GM12878 (cell line): ENCODE measurements around the gene RBBP4. TPM values are rescaled to one million over a fixed set of nuclear protein-coding genes. Genes with fewer than 3 reads are reported as not detected.

Source experiments
- ATAC-seq: fragments of 200-7000 bp; cut with Tn5 transposase; 3 replicates; pipeline ENCODE4 v1.9.1; 2020; ENCODE audit warnings: mild to moderate bottlenecking, moderate library complexity
- Bru-seq: library from RNA; stranded (reverse); fragments of 400-500 nt; gene quantifications from one replicate; lab custom pipeline; 2021; lab: Mats Ljungman, UMichigan
- BruChase-seq, 2 experiments: library from RNA; stranded (reverse); fragments of 400-500 nt; gene quantifications; one replicate each; lab custom pipeline; 2021; lab: Mats Ljungman, UMichigan
- BruUV-seq: library from RNA; stranded (reverse); fragments of 400-500 nt; replicated peaks from 2 replicates; lab custom pipeline; 2021; lab: Mats Ljungman, UMichigan
- CTCF ChIA-PET: fragments of 300-600 bp; sonication (Branson Sonifier 250); formaldehyde crosslinking; extraction: SDS; loops from one replicate; lab custom pipeline; 2021; ENCODE audit warnings: inconsistent platforms; lab: Yijun Ruan, JAX
- POLR2A ChIA-PET: fragments of 350-600 bp; formaldehyde crosslinking; extraction: SDS; loops from one replicate; lab custom pipeline; 2021; ENCODE audit warnings: inconsistent platforms; lab: Charles Lee
- RAD21 ChIA-PET: fragments of 300-600 bp; sonication (Branson Sonifier 250); formaldehyde crosslinking; loops from one replicate; lab custom pipeline; 2023; ENCODE audit warnings: antibody characterized with exemption; ENCODE audit not compliant: unreplicated experiment; lab: Charles Lee
- SMC1A ChIA-PET: fragments of 300-600 bp; sonication (Branson Sonifier 250); formaldehyde crosslinking; loops from one replicate; lab custom pipeline; 2023; ENCODE audit not compliant: unreplicated experiment, uncharacterized antibody; lab: Charles Lee
- DNase-seq: peaks from one replicate; pipeline ENCODE4 v3.0.0-alpha.2; 2011; ENCODE audit warnings: low read depth, low spot score
- FAIRE-seq: peaks from 3 replicates; lab custom pipeline; 2011; peaks lifted over from hg19 to GRCh38; lab: Jason Lieb, UNC
- H2AFZ ChIP-seq: 2 replicates; pipeline ENCODE4 v1.6.0; 2011; ENCODE audit warnings: low read depth, low read length, control low read depth; ENCODE audit not compliant: control insufficient read depth
- H3K27ac ChIP-seq: 2 replicates; pipeline ENCODE4 v1.5.1; 2011; ENCODE audit warnings: control low read depth; ENCODE audit not compliant: control insufficient read depth, insufficient read depth
- H3K27me3 ChIP-seq, 2 experiments: replicated peaks in 1 of 2; 2 replicates each; pipeline versions ENCODE4 v1.6.0 to v1.6.1; 2011; ENCODE audit warnings: low read length in 1 of 2; ENCODE audit not compliant: control insufficient read depth in 2 of 2, insufficient read depth in 2 of 2
- H3K36me3 ChIP-seq, 2 experiments: 2 replicates each; pipeline ENCODE4 v1.5.1; 2011; ENCODE audit warnings: low read length in 1 of 2; ENCODE audit not compliant: control insufficient read depth in 2 of 2, insufficient read depth in 2 of 2
- H3K4me1 ChIP-seq: 2 replicates; pipeline ENCODE4 v1.6.1; 2011; ENCODE audit warnings: mild to moderate bottlenecking, low read length, moderate library complexity, mixed read lengths; ENCODE audit not compliant: control insufficient read depth, insufficient read depth
- H3K4me2 ChIP-seq: 2 replicates; pipeline ENCODE4 v1.6.0; 2011; ENCODE audit warnings: control low read depth; ENCODE audit not compliant: control insufficient read depth, insufficient read depth
- H3K4me3 ChIP-seq: fragments of 200-600 bp; sonication (generic); 2 replicates; pipeline ENCODE4 v1.5.1; 2016
- H3K79me2 ChIP-seq: 2 replicates; pipeline ENCODE4 v1.6.0; 2011; ENCODE audit warnings: low read length; ENCODE audit not compliant: control insufficient read depth, insufficient read depth
- H3K9ac ChIP-seq: 2 replicates; pipeline ENCODE4 v1.8.0; 2011; ENCODE audit warnings: low read length, control low read depth, mixed read lengths; ENCODE audit not compliant: control insufficient read depth, insufficient read depth
- H3K9me3 ChIP-seq: replicated peaks from 3 replicates; pipeline ENCODE4 v1.5.1; 2011; ENCODE audit warnings: mild to moderate bottlenecking, low read length; ENCODE audit not compliant: control insufficient read depth, insufficient read depth
- H4K20me1 ChIP-seq: 2 replicates; pipeline ENCODE4 v1.6.0; 2011; ENCODE audit not compliant: control insufficient read depth, insufficient read depth
- BRCA1 ChIP-seq: IDR thresholded peaks from 2 replicates; pipeline ENCODE4 v1.6.1; 2011; ENCODE audit warnings: low read depth, low read length, improper control_type of control experiment
- CEBPB ChIP-seq, 2 experiments: fragments of 150-350 bp in 1 of 2; IDR thresholded peaks; 2 replicates each; pipeline ENCODE4 v1.6.1; 2012 to 2014; ENCODE audit warnings: low read depth in 2 of 2, low read length in 2 of 2, borderline replicate concordance in 1 of 2, inconsistent platforms in 1 of 2
- HDAC6 ChIP-seq: fragments of 200-600 bp; sonication (generic); IDR thresholded peaks from one replicate; pipeline ENCODE4 v1.8.0; 2017; ENCODE audit warnings: antibody characterized with exemption; ENCODE audit not compliant: unreplicated experiment
- MTA2 ChIP-seq: fragments of 450-650 bp; IDR thresholded peaks from 2 replicates; pipeline ENCODE4 v1.6.1; 2016; ENCODE audit warnings: low read depth, mild to moderate bottlenecking, moderate library complexity
- MXI1 ChIP-seq: fragments of 150-350 bp; IDR thresholded peaks from 2 replicates; pipeline ENCODE4 v1.6.1; 2011; ENCODE audit warnings: low read depth, mild to moderate bottlenecking, inconsistent platforms, low read length, improper control_type of control experiment
- NFIC ChIP-seq: IDR thresholded peaks from 2 replicates; pipeline ENCODE4 v1.6.1; 2012; ENCODE audit warnings: low read depth, mild to moderate bottlenecking, inconsistent platforms, low read length, moderate library complexity
- WRNIP1 ChIP-seq: IDR thresholded peaks from 2 replicates; pipeline ENCODE4 v1.6.1; 2011; ENCODE audit warnings: low read depth, low read length, improper control_type of control experiment, borderline replicate concordance
- YBX1 ChIP-seq: fragments of 450-650 bp; IDR thresholded peaks from 2 replicates; pipeline ENCODE4 v1.6.1; 2016; ENCODE audit warnings: antibody characterized with exemption
- YY1 ChIP-seq: IDR thresholded peaks from 2 replicates; pipeline ENCODE4 v1.6.1; 2011; ENCODE audit warnings: low read depth, mild to moderate bottlenecking, low read length
- WGBS: methylation state at CpG from one replicate; pipeline ENCODE4 v1.1.6; 2016; ENCODE audit warnings: low lambda C conversion rate; ENCODE audit not compliant: insufficient replicate concordance, insufficient coverage; ENCODE audit errors: missing lambda C conversion rate; 5-methylcytosine and 5-hydroxymethylcytosine counted together
- in situ Hi-C: fragments of 300-500 bp; cut with MboI; formaldehyde crosslinking; loops from 9 replicates; pipeline ENCODE4 v1.14.3; 2018; ENCODE audit warnings: mixed read lengths
- intact Hi-C: fragments of 100-400 bp; cut with micrococcal nuclease; formaldehyde crosslinking; loops from one replicate; pipeline ENCODE4 v1.14.2; 2022; ENCODE audit not compliant: unreplicated experiment
- long read RNA-seq, 2 experiments: library from polyadenylated mRNA; unstranded; transcript quantifications; one replicate each; pipeline ENCODE4 v2.0.0, GENCODE V29; 2019 to 2020
- polyA minus RNA-seq, 3 experiments: library from RNA; depleted of rRNA, polyadenylated mRNA; stranded (reverse); fragments of >200 nt; gene quantifications; 2 replicates each; pipeline ENCODE4 v1.2.3, GENCODE V29; 2011
- polyA plus RNA-seq, 11 experiments: library from polyadenylated mRNA; depleted of rRNA in 4 of 11; unstranded in 6 of 11; stranded (reverse) in 5 of 11; fragments of >200 nt; fragmentation: Nextera tagmentation in 4 of 11; fragmentation: Illumina TruSeq in 1 of 11; extraction: Ambion mirVana in 4 of 11; extraction: Trizol in 1 of 11; gene quantifications; 1 replicate in 1 of 11; 2 replicates in 10 of 11; pipeline versions ENCODE4 v1.2.1 to v1.2.3, GENCODE V29; 2011 to 2016; ENCODE audit warnings: inconsistent platforms in 2 of 11, missing spikeins in 2 of 11, low read depth in 1 of 11
- total RNA-seq, 4 experiments: library from RNA; depleted of rRNA in 3 of 4; stranded (reverse); fragments of >200 nt in 3 of 4; fragmentation: Illumina TruSeq in 1 of 4; extraction: Trizol in 1 of 4; gene quantifications; 2 replicates each; pipeline versions ENCODE4 v1.2.1 to v1.2.3, GENCODE V29; 2013 to 2021
- TF ChIP-seq, protein P1 (sequence below): IDR thresholded peaks from 2 replicates; pipeline ENCODE4 v1.6.1; 2011; ENCODE audit warnings: borderline replicate concordance, low read depth, mild to moderate bottlenecking, moderate library complexity, mixed read lengths, low read length; ENCODE audit not compliant: insufficient read depth; ENCODE audit errors: extremely low read length
- TF ChIP-seq, protein P2 (sequence below), 3 experiments: IDR thresholded peaks in 2 of 3; conservative IDR thresholded peaks in 1 of 3; 2 replicates each; pipeline ENCODE4 v1.5.1; 2011; ENCODE audit warnings: low read depth in 3 of 3, low read length in 3 of 3, mild to moderate bottlenecking in 3 of 3, control low read depth in 2 of 3, moderate library complexity in 2 of 3, inconsistent platforms in 1 of 3, mixed read lengths in 1 of 3; ENCODE audit not compliant: control insufficient read depth in 2 of 3, insufficient read depth in 1 of 3; ENCODE audit errors: extremely low read depth in 1 of 3
- TF ChIP-seq, protein P3 (sequence below): IDR thresholded peaks from 2 replicates; pipeline ENCODE4 v1.6.1; 2011; ENCODE audit warnings: mild to moderate bottlenecking, low read depth, low read length, moderate library complexity; ENCODE audit not compliant: insufficient replicate concordance

The RBBP4 gene
- 185 and 189 TPM in 2 replicates for total RNA-seq (2013; cell fraction: nucleolus; rRNA removed)
- 156 and 165 TPM in 2 replicates for total RNA-seq (2014; rRNA removed)
- 194 TPM in 2 replicates for total RNA-seq (2014; rRNA removed; fragmentation: Illumina TruSeq; extraction: Trizol)
- total RNA-seq (2021): 290 and 303 TPM in 2 replicates
- 131 TPM for polyA plus RNA-seq (2011; ENCODE audit: low read depth)
- polyA plus RNA-seq (2011; rRNA removed): 228 and 250 TPM in 2 replicates
- 127 and 135 TPM in 2 replicates for polyA plus RNA-seq (2011; cell fraction: cytosol; rRNA removed)
- polyA plus RNA-seq (2011; cell fraction: nucleus; rRNA removed): 156 and 168 TPM in 2 replicates
- polyA plus RNA-seq (2012): 143 and 197 TPM in 2 replicates
- 237 and 297 TPM in 2 replicates for polyA plus RNA-seq (2014; fragmentation: Illumina TruSeq; extraction: Trizol)
- polyA plus RNA-seq (2014; fragmentation: Nextera tagmentation; extraction: Ambion mirVana): 100 to 1,000 TPM; 120 to 234 TPM
- 169 and 177 TPM in 2 replicates for polyA plus RNA-seq (2014; rRNA removed)
- polyA plus RNA-seq (2016; fragmentation: Nextera tagmentation; extraction: Ambion mirVana): 100 to 1,000 TPM; 342 to 357 TPM
- polyA minus RNA-seq (2011; rRNA and poly(A)+ RNA removed): 209 and 276 TPM in 2 replicates
- 110 TPM in 2 replicates for polyA minus RNA-seq (2011; cell fraction: cytosol; rRNA and poly(A)+ RNA removed)
- polyA minus RNA-seq (2011; cell fraction: nucleus; rRNA and poly(A)+ RNA removed): 73.5 and 94.8 TPM in 2 replicates
- percentile 91 among the genes with signal in this experiment for Bru-seq, nascent RNA
- percentile 96 among the genes with signal in this experiment for BruChase-seq, experiment 1, labeled RNA remaining after a 6-hour chase
- percentile 95 among the genes with signal in this experiment for BruChase-seq, experiment 2, labeled RNA remaining after a 2-hour chase
- long read RNA-seq, experiment 1, full-length matches to known transcripts: 184 of 232 reads
- long read RNA-seq, experiment 1, partial matches to known transcripts: 20 of 232 reads
- long read RNA-seq, experiment 1, other reads (novel, unspliced or antisense): 28 of 232 reads
- long read RNA-seq, experiment 2, full-length matches to known transcripts: 207 of 303 reads
- long read RNA-seq, experiment 2, partial matches to known transcripts: 31 of 303 reads
- long read RNA-seq, experiment 2, other reads (novel, unspliced or antisense): 65 of 303 reads

DNA sequence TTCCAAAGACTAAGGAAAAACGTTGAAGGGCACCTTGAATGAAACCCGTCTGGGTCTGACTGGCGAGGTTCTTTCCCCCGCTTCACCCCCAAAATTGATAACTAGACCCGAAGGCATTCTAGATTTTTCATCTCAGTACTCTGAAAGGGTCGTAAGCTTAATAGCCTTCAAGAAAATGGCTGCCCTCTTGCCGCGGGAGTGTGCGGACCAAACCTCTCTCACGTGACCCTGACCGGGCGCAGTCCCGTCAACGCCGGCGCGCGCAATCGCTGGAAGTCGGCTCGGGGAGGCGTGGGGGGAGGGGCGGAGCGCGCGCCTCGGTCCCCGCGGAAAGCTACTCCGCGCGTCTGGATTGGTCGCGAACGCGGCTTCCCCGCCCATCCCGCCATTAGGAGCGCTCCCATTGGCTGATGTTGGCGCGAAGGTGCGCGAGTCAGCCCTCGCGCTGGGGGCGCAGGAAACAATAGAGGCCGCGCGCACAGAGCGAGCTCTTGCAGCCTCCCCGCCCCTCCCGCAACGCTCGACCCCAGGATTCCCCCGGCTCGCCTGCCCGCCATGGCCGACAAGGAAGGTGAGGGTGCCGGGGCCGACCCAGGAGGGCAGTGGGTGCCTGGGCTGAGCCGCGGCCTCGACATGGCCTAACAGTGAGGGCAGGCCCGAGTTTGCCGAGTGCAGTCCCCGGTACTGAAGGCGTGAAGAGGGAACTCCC is at the start of gene RBBP4:
RBBP4 (plus strand) TSS at position 457 of the 709 bp plus-strand sequence; CDS start at position 556, 99 bp downstream.
- no peak for FAIRE-seq
- under 1% methylated on average over 67 of the region's 67 CpGs for WGBS
- POLR2A ChIA-PET: interaction anchor here (0.6 to 2.0 kb wide), 7 partner anchors 21 to 408 kb away, joined by 3 to 8 read pairs (median 4); partner anchors contain the start of gene S100PBP
- H4K20me1 ChIP-seq: no peaks in the 10 kb centered on the region
- peaks cover 3% of the 10 kb centered on the region; the same call in 1 of the 2 replicates for H3K4me1 ChIP-seq
- H3K9ac ChIP-seq: peak within 1 kb of the TSS; percentile 100
- intact Hi-C loops (loop anchor here (2.0 to 5.0 kb wide), 3 partner anchors 22 to 129 kb away; partner anchors contain the start of gene ZBTB8A), in situ Hi-C loops (no loop called here)
- H3K27ac ChIP-seq: peak within 1 kb of the TSS; percentile 100
- RAD21 ChIA-PET: interaction anchor here (0.5 to 1.2 kb wide), 3 partner anchors 31 to 131 kb away, joined by 3 to 8 read pairs (median 5); no protein-coding TSS in a partner anchor
- CTCF ChIA-PET: interaction anchor here (0.6 to 1.3 kb wide), 2 partner anchors 31 to 131 kb away, joined by 3 to 10 read pairs; no protein-coding TSS in a partner anchor
- H3K9me3 ChIP-seq: no peaks in the 10 kb centered on the region
- DNase-seq: peak; percentile 91
- SMC1A ChIA-PET: interaction anchor here (1.0 to 1.1 kb wide), 4 partner anchors 10 to 402 kb away, joined by 3 to 4 read pairs (median 3); no protein-coding TSS in a partner anchor
- H3K36me3 ChIP-seq: peaks cover 0 to 11% of the 10 kb centered on the region in 2 experiments; a peak in 2 of 4 replicates
- peak within 1 kb of the TSS; percentile 95 for H3K4me2 ChIP-seq
- no TSS peak for BruUV-seq
- no peaks in the 10 kb centered on the region for H3K27me3 ChIP-seq
- peaks cover 89% of the 10 kb centered on the region for H3K79me2 ChIP-seq
- ATAC-seq: peak; percentile 92
- peak within 1 kb of the TSS; percentile 89 for H3K4me3 ChIP-seq
- peak within 1 kb of the TSS; percentile 97 for H2AFZ ChIP-seq
- TF ChIP-seq MXI1 (no peak; the same call in none of the 2 replicates), WRNIP1 (no peak), HDAC6 (no peak), CEBPB (IDR thresholded peaks at IDR 0.05; ENCODE audit: borderline replicate concordance in 1 of 2, low read depth in 2 of 2, low read length in 2 of 2) (no peak), BRCA1 (peak; percentile 51; the same call in 1 of the 2 replicates), NFIC (no peak; the same call in 1 of the 2 replicates), MTA2 (0 out of 2 replicates have a peak, but pooled peaks have one; percentile 51), YY1 (peak; percentile 90), YBX1 (no peak)
- TF ChIP-seq, protein P1, sequence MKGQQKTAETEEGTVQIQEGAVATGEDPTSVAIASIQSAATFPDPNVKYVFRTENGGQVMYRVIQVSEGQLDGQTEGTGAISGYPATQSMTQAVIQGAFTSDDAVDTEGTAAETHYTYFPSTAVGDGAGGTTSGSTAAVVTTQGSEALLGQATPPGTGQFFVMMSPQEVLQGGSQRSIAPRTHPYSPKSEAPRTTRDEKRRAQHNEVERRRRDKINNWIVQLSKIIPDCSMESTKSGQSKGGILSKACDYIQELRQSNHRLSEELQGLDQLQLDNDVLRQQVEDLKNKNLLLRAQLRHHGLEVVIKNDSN: peak; percentile 81
- TF ChIP-seq, protein P2, sequence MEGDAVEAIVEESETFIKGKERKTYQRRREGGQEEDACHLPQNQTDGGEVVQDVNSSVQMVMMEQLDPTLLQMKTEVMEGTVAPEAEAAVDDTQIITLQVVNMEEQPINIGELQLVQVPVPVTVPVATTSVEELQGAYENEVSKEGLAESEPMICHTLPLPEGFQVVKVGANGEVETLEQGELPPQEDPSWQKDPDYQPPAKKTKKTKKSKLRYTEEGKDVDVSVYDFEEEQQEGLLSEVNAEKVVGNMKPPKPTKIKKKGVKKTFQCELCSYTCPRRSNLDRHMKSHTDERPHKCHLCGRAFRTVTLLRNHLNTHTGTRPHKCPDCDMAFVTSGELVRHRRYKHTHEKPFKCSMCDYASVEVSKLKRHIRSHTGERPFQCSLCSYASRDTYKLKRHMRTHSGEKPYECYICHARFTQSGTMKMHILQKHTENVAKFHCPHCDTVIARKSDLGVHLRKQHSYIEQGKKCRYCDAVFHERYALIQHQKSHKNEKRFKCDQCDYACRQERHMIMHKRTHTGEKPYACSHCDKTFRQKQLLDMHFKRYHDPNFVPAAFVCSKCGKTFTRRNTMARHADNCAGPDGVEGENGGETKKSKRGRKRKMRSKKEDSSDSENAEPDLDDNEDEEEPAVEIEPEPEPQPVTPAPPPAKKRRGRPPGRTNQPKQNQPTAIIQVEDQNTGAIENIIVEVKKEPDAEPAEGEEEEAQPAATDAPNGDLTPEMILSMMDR (IDR thresholded peaks at IDR 0.05 in 2 of 3, conservative IDR thresholded peaks at IDR 0.05 in 1 of 3; ENCODE audit: control insufficient read depth in 2 of 3, extremely low read depth in 1 of 3, insufficient read depth in 1 of 3, low read depth in 3 of 3, low read length in 3 of 3): no peak
- TF ChIP-seq, protein P3, sequence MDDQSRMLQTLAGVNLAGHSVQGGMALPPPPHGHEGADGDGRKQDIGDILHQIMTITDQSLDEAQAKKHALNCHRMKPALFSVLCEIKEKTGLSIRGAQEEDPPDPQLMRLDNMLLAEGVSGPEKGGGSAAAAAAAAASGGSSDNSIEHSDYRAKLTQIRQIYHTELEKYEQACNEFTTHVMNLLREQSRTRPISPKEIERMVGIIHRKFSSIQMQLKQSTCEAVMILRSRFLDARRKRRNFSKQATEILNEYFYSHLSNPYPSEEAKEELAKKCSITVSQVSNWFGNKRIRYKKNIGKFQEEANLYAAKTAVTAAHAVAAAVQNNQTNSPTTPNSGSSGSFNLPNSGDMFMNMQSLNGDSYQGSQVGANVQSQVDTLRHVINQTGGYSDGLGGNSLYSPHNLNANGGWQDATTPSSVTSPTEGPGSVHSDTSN: no peak
